NCI-H2081 treated with DMSO at 0.1 percent for 48 hours (cell line): ENCODE measurements around the gene CHRNA9.

Experiments used
- DNase-seq: peaks from one replicate; lab custom pipeline; 2025; lab: John Stamatoyannopoulos, UW

CHRNA9 gene

DNA sequence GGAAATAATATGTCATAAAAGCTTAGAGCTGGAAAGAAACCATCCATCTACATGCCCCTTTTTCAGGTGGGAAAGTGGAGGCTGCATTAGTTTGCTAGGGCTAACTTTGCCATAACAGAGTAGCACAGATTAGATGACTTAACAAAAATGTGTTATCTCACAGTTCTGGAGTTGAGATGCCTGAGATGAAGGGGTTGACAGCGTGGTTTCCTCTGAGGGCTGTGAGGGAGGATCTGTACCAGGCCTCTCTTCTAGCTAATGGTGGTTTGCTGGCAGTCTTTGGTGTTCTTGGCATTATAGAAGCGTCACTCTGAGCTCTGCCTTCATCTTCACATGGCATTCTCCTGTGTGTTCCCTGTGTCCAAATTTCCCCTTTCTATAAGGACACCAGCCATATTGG, 2.4 kb downstream of the CHRNA9 start:
- no peak for DNase-seq

DNA sequence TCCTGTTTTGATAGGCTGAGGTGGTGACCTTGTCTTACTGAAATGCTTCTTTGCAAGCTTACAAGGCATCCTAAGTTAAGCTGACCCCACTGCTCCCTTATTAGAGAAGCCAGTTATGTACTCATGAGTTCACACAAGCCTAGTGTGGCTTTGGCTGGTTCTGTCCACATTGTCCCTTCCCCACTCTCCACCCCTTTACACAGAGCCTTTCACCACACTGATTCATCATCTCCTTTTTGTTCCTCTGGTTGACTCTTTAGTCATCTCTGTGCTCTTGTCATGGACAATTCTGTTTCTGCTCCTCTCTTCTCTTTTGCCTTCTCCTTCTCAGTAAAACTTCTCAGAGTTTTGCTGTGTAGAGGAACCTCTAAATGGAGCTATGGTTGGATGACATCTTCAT, 4.9 kb downstream of the CHRNA9 start:
- no peak for DNase-seq

DNA sequence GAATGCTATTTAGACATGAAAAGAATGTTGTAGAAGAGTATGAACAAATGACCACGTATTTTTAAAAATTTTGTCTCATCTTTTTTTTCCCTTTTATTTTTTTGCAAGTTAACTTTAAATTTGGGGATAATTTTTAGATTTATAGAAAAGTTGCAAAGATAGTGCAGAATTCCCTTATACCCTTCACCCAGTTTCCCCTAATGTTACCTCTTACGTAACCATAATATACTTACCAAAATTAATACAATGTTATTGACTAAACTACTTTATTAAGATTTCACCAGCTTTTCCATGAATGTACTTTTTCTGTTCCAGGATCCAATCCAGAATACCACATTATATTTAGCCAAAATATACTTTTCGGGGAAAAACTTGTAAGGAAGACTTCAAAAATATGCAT, 12.3 kb downstream of the CHRNA9 start:
- no peak for DNase-seq

DNA sequence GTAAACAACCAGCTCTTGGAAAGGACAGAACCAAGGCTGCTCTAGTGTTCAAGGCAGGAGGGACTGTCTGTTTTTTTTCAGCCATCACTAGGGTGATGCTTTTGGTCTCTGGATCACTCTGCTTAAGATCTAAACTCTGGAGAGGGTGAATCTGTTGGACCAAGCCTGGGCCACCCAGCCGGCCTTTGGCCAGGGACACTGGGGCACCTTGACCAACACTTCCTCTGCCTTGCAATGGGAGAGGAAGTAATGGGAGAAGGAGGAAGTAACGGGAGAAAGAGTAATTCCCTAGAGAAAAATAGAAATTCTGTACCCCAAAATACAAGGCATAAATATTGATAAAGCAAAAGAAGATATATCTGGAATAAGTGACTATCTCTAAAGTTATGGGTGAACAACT, 12.9 kb downstream of the CHRNA9 start:
- DNase-seq: no peak

DNA sequence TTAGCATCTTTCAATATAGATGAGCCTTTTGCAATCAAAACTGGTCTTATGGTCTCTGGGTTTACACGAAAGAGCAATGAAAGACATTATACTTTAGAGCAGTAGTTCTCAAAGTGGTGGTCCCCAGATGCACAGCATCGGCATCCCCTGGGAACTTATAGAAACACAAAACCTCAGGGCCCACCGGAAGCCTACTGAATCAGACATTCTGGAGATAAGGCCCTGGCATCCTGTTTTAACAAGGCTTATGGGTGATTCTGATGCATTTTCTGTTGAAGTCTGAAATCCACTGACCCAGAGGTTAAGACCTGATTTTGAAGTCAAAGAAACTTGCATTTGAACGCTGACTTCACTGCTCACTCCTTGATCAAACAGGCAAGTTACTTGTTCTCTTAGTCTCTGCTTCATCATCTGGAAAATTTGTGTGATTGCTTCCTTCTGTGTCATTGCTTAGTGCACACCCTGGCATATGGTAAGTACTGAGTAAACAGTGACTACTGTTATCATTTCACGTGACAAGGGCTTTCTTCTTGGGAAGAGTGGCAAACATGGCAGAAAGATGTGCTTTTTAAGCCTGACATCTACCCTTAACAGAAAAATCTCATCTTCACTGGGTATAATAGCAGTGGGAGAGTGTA, 14.5 kb downstream of the CHRNA9 start:
- DNase-seq: no peak

DNA sequence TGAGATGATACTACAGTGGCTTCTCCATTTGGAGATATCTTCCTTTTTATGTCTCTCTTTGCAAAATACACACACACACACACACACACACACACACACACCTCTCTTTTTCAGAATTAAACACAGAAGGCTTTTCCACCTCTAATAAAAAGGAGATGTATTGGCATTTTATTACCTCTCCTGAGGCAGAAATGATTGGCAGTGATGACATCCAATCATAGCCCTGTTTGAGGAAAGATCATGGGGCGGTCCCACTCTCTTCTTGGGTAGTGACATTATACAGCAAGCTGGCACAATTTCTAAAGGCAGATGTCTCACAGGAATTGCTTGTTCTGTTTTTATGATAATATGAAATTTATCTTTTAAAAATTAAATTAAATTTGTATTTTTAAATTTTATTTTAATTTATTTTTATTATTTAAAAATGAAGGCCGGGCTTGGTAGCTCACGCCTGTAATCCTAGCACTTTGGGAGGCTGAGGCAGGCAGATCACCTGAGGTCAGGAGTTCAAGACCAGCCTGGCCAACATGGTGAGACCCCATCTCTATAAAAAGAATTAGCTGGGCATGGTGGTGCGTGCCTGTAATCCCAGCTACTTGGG, 15.6 kb downstream of the CHRNA9 start:
- DNase-seq: no peak

DNA sequence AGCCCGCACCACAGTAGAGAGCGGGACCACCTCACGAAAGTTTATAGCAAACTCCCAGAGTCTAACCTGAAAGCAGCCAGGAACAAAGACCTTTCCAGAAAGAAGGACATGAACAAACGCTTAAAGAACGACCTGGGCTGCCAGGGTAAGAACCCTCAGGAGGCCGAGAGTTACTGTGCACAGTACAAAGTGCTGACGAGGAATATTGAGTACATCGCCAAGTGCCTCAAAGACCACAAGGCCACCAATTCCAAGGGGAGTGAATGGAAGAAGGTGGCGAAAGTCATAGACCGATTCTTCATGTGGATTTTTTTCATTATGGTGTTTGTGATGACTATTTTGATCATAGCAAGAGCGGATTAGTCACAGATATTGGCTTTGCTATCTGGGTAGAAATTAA, 19.0 kb downstream of the CHRNA9 start:
- DNase-seq: no peak

DNA sequence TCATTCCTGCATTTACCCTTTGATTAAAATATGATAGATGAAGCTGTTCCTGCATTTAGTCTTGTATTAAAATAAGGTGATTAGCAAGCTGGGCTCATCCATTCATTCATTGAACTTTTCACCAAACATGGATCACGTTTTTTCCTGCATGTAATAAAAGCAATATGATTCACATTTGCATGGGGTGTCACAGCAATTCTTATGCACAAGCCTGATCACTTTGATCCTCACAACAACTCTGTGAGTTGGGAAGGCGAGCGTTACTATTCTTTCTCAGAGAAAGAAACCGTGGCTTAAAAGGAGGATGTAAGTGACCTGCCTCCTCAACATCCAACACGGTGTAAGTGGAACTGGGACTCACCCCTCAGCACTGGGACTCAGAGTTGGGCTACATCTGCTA, 20.0 kb downstream of the CHRNA9 start:
- no peak for DNase-seq

DNA sequence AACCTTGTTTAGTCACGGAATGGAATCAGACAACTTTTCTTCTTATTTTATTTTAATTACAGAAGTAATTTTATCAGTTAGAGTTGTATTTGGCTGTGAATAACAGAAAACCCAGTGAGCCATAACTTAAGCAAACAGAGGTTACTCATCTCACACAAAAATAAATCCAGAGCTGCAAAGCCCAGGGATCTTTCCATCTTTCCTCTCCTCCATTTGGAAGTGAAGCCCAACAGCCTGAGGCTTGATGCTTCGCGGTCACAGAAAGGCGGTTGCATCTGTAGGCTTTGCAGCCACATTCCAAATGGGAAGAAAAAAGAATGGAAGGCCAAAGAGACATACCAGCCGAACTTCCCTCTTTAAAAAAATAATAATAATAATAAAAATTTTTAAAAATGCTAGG, 22.6 kb downstream of the CHRNA9 start:
- DNase-seq: no peak

DNA sequence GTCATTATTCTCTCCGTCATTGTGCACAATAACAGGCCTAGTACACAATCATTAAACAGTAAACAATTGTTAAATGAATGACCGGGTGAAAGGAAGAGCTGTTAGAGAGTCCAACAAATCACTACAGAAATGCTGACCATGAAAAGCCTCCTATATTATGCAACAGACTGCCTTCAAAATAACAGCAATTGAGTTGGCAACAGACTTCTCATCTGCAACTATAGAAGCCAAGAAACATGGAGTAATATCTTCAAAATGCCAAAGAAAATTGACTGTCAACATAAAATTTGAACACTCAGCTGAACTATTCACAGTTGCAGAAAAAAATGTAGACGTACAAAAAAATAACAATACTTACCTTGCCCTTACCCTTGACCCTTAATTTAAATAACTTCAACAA, 26.2 kb downstream of the CHRNA9 start:
- DNase-seq: no peak

DNA sequence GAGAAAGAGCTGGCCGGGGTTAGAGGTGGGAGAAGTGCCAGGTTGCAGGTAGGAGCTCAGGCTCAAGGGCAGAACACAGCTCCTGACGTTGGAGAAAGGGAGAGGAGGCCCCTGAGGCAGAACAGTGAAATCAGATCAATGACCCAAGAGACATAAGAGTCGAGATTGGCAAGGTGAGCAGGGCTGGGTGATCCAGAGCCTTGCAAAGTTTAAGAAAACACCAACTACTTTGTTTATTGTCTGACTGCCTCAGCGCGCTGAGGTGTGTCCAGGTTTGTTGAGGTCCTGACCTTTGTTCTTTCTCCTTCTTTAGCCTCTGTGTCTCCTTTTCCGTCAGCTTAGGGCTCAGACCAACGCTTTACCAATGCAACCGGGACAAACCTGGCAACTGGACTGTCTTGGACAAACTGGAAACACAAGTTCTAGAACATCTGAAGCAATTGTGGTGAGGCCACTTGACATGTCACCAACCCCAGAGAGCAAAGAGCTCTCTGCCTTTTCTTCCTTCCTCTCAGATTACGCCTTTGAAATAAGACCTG, 28.3 kb downstream of the CHRNA9 start:
- no peak for DNase-seq

DNA sequence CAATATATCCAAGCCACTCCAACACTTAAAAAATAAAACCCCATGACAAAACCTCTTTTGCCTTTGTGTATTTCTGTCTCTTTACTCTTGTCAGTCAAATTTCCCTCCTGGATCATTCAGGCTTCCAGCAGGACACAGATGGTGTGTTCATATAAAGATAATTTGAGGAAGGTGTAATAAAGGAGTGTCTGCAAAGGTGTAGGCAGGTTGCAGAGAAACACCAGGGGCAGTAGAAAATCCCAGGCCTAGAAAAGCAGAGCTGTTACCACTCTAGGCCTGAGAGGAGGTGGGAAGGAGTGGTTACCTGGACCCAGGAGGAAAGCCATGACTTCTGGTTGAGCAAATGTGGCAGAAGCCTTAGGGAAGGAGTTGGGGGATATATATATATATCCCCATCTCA, 28.8 kb downstream of the CHRNA9 start:
- DNase-seq: no peak

DNA sequence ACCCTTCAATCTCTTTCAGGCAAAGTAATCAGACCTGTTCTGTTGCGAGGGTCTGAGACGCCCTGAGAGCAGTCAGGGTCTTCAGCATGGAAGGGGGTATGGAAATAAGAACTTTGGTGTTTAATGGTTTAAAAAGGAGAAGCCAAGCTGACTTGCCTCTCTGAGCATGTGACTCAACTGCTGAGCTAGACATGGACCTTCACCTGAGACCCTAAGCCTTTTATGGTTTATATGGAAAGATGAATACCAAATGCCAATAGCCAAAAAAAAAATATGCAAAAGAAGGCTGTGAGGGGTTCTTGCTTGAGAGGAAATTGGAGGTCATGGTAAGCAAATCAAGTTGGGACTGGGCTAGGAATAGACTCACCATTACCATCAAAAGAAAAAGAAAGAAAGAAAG, 30.6 kb downstream of the CHRNA9 start:
- DNase-seq: no peak

DNA sequence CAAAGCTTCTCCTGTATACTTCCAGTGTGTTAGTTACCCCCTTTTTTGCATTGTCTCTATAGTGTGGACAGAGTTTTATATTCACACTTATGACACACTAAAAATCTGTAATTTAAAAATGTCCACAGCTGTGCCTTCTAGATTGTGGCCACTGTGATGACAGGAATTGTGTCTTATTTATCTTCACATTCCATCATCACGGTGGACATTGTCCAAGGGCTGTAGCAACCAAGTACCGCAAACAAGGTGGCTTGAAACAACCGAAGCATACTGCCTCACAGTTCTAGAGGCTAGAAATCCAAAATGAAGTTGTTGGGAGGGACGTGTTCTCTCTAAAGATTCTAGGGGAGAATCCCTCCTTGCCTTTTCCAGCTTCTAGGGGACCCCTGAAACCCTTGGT, 32.3 kb downstream of the CHRNA9 start:
- DNase-seq: no peak

DNA sequence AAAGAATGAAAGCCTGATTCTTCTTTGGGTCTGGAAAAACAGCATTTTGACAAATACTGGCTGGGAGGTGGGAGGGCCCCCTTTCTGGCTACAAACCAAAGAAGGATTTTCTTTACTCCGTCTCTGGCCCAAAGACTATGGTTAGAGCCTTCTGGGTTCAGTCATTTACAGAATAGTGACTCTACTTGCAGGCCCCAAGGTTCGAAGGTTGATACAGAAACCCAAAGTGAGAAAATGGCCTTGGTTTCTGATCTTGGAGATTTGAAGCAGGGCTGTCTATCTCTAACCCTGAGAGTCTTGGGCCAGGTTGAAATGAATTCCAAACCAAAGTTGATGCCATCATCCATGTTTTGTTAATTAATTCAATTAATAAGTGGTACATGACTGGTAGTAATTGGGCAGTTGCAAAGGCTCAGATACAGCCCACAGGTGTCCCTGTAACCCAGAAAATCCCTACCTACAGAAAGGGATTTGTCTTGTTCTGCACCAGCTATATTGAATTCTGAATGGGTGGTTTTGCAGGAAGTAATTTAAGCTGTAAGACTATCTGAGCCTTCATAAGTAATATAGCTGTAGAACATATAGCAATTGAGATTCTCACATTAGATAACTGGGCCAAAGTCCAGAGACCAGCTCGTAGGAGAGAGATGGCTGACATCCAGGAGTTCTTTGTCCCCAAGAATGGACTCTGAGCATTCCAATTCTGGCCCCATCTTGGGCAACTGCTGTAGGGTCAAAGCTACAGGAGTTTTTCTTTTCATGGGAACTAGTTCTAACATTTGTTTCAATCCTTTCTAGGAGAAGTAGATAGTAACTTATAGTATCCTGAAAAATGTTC, 34.5 kb downstream of the CHRNA9 start:
- no peak for DNase-seq

DNA sequence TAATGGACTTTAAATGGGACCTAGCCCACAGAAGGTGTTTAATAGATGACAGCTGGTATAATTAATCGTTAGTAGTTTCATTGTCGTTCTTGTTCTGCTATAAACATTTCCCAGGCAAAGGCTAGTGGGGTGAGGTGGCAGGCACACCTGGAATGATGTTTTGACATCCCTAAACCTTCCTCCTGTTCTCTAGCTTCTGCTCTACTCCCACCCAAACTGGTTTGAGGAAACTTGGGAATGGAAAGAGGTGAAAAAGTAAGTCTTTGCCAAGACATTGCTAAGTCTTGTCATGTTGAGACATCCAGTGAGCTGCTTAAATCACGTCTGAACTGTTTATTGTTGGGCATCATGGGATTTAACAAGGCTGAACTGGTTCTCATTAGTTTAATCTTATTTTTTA, 37.5 kb downstream of the CHRNA9 start:
- DNase-seq: no peak

DNA sequence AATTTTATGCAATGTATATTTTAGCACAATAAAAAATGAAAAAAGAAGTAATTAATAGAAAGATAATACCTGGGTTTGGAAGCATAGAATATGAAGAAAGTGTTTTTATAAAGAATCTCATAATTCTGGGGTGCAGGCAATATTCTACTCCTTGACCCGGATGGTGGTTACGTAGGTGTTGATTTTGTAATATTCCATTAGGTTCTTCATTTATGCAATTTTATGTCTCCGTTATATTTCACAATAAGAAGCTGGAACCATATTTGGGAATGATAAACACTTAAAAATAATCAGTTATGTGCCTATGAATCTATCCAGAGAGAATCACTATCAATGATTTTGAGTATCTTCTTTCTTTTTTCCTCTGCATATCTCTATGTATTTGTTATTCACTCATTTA, 38.5 kb downstream of the CHRNA9 start:
- no peak for DNase-seq

DNA sequence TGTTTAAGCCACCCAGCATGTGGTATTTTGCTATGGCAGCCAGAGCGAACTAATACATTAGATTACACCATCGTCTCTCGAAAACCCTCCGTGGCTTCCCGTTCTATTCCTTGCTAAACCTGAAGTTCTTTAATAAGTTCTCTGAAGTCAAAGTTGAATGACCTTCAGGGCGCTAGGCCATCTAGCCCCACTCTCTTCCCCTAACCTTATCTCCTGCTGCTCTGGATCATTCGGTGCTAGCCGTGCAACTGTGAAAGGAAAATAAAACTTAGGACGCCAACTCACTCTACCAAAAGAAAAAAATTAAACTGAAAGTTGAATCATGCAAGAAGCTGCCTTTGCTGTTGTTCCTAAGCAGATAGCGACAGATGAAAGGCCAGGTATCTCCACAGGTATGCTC, 40.0 kb downstream of the CHRNA9 start:
- DNase-seq: no peak

DNA sequence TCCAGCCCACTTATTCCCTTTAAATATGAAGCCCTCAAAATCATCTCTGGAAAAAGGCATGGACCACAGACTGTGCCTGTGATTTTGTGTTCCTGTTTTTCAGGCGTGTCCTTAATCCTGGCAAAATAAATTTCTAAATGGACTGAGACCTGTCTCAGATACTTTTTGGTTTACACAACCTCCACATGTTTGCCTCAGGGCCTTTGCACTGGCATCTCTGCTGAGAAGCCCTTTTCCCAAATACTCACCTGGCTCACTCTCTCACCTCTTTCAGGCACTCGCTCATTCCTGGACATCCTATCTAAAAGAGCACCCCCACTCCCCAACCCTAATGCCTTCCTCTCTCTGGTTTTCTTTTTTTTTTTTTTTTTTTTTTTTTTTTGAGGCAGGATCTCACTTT, 40.5 kb downstream of the CHRNA9 start:
- no peak for DNase-seq

DNA sequence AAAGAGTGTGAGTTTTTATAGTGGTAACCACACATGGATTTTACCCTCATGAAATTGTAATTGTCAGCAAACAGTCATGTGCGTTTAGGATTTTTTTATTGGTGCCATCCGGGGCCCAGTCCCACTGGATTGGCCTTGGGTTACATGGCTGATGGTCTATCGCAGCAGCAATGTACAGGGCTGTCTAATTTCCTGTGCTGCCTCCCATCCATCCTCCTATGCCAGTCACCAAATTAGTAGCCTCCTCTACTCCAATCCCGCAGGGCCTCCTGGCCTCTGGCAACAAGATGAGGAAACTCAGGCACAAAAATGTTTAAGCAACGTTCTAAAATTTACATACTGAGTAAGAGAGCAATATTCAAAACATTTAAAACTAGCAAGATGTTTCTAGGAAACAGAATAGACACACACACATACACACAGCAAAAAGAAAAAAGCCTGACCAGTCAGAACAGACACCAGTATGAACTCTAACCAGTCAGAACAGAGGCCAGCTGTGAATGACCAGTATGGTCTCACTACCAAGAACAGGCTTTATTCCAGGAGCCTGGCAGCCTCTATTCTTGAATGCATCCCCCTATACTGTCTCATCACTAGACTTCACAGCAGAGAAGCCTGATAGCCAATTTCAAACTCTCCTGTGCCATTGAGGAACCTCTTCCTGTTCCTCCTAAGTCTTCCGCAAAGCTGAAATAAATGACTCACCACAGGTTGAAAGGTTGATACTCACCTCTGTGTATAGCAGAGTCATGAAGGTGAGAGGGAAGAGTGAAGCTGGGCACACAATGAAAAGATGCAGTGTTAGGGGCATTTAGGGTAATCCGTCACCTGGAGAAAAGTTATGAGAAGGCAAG, 42.6 kb downstream of the CHRNA9 start:
- DNase-seq: no peak

DNA sequence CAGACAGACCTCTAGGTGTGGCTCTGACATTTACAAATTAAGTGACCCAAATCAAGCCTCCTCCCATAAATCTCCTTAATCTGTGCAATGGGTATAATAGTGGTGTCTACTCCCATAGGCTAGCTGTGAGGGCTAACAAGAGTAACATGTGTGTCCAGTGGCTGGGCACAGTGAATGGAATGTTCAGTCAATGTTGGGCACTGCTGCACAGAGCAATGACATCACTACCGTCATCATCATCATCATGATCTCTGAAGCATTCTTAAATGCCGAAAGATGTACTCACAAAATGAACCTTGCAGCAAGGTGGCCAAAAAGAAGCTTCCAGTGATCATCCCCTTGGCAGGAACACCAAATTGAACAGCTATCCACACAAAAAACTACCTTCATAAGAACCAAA, 43.5 kb downstream of the CHRNA9 start:
- DNase-seq: no peak

DNA sequence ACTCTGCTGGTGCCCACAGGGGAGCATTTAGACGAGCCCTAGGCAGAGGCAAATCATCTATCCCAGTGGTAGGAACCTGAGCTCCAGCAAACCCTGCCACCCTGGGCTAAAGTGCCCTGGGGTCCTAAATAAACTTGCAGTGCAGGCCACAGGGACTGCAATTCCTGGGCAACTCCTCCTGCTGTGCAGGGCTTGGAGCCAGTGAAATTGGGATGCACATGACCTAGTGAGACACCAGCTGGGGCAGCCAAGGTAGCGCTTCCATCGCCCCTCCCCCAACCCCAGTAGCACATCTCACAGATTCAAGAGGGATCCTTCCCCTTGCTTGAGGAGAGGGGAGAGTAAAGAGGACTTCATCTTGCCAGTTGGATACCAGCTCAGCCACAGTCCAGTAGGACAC, 44.1 kb downstream of the CHRNA9 start:
- no peak for DNase-seq
